B cell (primary cell): Measurements from ENCODE around the gene KIRREL3.

Source experiments
- CTCF ChIP-seq: fragments of 200-600 bp; IDR thresholded peaks from one replicate; pipeline ENCODE4 v1.8.0; 2022; ENCODE audit warnings: antibody characterized with exemption, mild to moderate bottlenecking
- EZH2 ChIP-seq: IDR thresholded peaks from 2 replicates; pipeline ENCODE4 v1.6.1; 2012; ENCODE audit warnings: borderline replicate concordance, low read depth, mild to moderate bottlenecking, moderate library complexity, low read length; ENCODE audit not compliant: insufficient read depth, poor library complexity, severe bottlenecking

DNA sequence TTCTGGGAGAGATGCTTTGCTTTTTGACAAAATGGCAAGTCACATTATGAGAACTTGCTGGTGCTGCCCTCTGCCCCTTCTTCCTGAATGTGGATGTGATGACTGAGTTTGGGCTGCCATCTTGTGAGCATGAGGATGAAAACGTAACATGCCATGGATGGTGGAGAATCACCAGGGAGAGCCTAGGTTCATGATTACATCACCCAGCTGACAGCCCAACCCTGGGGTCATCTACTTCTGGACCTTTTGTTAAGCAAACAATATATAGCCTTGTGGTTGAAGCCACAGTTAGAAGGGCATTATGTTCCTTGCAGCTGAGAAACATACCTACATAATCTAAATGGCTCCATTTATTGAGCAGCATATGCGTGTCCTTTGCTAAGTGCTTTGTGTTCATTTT is 321.5 kb downstream of the KIRREL3 start:
- no peak for TF ChIP-seq EZH2
- no peak for TF ChIP-seq CTCF
